AG09309 (cell line): ENCODE measurements around the gene CCDC97.

Source experiments
- DNase-seq: peaks from one replicate; pipeline ENCODE4 v3.0.0-alpha.2; 2010; ENCODE audit warnings: low read depth
- H3K4me3 ChIP-seq: 2 replicates; pipeline ENCODE4 v1.5.1; 2011; ENCODE audit warnings: mild to moderate bottlenecking, low read depth, low read length, moderate library complexity; ENCODE audit not compliant: control insufficient read depth
- TF ChIP-seq, protein P1 (sequence below): IDR thresholded peaks from 2 replicates; pipeline ENCODE4 v1.5.1; 2011; ENCODE audit warnings: mild to moderate bottlenecking, low read depth, low read length, inconsistent platforms; ENCODE audit not compliant: insufficient read depth, control insufficient read depth; ENCODE audit errors: missing control alignments

CCDC97 gene

DNA sequence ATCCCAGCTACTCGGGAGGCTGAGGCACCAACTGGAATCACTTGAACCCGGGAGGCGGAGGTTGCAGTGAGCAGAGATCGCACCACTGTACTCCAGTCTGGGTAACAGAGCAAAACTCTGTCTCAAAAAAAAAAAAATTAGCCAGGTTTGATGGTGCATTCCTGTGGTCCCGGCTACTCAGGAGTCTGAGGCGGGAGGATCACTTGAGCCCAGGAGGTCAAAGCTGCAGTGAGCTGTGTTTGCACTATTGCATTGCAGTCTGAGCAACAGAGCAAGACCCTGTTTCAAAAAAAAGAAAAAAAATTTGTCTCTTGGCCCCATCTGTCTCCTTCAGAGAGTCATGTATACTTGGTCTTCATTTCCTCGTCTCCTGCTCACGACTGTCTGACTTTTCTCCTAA is 1.6 kb downstream of the CCDC97 start:
- no peak overlapping the region for H3K4me3 ChIP-seq
- no peak for DNase-seq
- TF ChIP-seq, protein P1, sequence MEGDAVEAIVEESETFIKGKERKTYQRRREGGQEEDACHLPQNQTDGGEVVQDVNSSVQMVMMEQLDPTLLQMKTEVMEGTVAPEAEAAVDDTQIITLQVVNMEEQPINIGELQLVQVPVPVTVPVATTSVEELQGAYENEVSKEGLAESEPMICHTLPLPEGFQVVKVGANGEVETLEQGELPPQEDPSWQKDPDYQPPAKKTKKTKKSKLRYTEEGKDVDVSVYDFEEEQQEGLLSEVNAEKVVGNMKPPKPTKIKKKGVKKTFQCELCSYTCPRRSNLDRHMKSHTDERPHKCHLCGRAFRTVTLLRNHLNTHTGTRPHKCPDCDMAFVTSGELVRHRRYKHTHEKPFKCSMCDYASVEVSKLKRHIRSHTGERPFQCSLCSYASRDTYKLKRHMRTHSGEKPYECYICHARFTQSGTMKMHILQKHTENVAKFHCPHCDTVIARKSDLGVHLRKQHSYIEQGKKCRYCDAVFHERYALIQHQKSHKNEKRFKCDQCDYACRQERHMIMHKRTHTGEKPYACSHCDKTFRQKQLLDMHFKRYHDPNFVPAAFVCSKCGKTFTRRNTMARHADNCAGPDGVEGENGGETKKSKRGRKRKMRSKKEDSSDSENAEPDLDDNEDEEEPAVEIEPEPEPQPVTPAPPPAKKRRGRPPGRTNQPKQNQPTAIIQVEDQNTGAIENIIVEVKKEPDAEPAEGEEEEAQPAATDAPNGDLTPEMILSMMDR = no peak

DNA sequence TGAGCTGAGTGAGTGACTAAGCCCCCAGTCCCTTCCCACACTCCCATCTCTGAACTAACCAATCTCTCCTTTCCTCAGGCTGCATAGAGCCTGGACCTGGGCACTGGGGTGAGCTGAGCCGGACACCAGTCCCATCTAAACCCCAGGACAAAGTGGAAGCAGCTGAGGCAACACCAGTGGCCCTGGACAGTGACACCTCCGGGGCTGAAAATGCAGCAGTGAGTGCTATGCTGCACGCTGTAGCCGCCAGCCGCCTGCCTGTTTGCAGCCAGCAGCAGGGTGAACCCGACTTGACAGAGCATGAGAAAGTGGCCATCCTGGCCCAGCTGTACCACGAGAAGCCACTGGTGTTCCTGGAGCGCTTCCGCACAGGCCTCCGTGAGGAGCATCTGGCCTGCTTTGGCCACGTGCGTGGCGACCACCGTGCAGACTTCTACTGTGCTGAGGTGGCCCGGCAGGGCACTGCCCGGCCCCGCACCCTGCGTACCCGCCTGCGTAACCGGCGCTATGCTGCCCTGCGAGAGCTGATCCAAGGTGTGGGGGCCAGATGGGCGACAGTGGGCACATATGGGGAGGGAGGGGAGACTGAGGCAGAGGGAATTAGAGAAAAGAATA is 6.4 kb downstream of the CCDC97 start:
- TF ChIP-seq, protein P1 = no peak
- no peak overlapping the region for H3K4me3 ChIP-seq
- no peak for DNase-seq

DNA sequence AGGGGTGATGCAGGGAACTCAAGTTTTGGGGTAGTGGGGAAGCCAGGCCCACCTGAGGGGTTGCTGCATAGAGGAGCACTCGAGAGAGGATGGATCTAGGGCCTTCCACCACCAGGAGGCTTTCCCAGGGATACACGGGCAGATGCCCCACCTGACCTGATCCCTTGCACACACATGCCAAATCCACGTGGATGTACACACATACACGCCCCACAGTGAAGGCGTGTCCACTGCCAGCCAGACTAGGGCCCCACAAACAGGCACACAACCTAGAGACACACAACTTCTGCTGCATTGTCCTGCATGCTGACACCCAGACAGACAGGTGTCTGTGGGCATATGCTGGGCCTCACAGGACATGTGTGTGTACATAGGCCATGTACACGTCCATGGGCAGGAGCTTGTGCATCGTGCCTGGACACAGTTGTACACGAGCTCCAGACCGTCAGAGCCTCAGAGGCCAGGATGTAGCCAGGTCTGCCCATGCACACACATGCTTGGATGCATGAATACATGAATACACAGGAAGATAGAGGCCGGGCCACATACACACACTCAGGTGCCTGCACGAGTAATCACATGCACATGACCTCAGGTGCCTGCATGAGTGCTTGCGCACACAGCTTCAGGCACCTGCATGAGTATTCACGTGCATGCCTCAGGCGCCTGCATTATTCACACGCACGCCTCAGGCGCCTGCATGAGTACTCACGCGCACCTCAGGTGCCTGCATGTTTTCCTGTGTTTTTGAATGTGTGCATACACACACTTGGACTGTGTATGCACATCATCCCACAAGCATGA is 8.9 kb downstream of the CCDC97 start:
- TF ChIP-seq, protein P1 = no peak
- no peak for DNase-seq

DNA sequence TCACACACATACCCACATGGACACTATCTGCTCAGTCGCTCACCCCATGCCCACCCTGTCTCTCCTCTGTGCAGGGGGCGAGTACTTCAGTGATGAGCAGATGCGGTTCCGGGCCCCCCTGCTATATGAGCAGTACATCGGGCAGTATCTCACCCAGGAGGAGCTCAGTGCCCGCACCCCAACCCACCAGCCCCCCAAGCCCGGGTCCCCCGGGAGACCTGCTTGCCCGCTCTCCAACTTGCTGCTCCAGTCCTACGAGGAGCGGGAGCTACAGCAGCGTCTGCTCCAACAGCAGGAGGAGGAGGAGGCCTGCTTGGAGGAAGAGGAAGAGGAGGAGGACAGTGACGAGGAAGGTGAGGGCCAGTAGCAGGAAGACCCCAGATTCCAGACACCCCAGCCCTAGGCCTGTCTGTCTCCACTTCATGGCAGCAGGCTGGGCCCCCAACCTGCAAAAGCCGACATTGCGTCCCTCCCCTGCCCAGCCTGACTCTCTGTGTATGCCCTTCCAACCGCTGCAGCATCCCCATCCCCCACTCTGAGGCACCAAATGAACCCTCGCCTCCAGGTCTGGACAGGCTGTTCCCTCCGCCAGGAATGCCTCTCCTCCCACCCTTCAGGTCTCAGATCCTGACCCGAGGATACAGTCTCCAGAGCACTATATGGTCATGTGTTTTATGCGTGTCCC is 9.7 kb downstream of the CCDC97 start:
- H3K4me3 ChIP-seq = no peak overlapping the region
- no peak for DNase-seq
- TF ChIP-seq, protein P1 = no peak

More for the DNA sequence above, 8.9 kb downstream of the CCDC97 start:
- H3K4me3 ChIP-seq = no peak overlapping the region

DNA sequence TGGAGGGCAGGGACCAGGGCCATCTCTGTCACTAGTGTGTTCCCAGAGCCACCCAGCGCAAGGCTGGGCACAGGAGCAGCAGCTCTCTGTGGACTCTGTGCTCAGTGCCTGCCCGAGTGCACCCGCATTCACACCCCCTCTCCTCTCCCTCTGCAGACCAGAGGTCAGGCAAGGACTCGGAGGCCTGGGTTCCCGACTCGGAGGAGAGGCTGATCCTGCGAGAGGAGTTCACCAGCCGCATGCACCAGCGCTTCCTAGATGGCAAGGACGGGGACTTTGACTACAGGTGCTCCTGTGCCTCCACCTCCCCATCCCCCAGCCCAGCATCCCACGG is 10.2 kb downstream of the CCDC97 start:
- no peak overlapping the region for H3K4me3 ChIP-seq
- DNase-seq = no peak
- TF ChIP-seq, protein P1 = no peak

DNA sequence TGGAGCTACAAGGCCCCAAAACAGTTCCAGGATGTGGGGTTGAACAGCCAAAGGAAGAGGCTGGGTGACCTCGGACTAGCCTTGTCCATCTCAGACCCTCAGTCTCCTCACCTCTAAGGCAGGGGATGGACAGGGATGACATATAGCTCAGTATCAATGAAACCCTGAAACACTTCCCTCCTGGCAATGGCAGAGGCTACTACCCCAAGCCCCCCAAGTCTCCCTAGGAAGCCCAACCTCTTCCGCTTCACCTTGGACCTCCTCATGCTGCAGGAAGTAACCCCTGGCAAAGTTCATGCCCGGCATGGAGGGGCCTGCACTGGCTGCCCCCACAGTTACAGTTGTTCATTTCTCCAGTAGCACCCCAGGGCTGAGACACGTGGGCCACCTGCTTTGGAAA is 10.6 kb downstream of the CCDC97 start:
- DNase-seq = no peak
- TF ChIP-seq, protein P1 = no peak
- no peak overlapping the region for H3K4me3 ChIP-seq
